Fibroblast of lung (primary cell): ENCODE data around the gene LPP. TPM values are rescaled to one million over a fixed set of nuclear protein-coding genes. Genes with fewer than 3 reads are reported as not detected.

Experiments used
- DNase-seq, 2 donors: peaks; one replicate each; pipeline versions ENCODE4 v3.0.0 to v3.0.0-alpha.2; 2010; ENCODE audit warnings: low read depth in 2 of 2
- H2AFZ ChIP-seq: 2 replicates; pipeline ENCODE4 v1.5.1; 2012; ENCODE audit warnings: low read length, control low read depth, inconsistent platforms
- H3K27ac ChIP-seq: 2 replicates; pipeline ENCODE4 v1.5.1; 2011; ENCODE audit warnings: low read length, control low read depth; ENCODE audit not compliant: insufficient read depth
- H3K27me3 ChIP-seq: 2 replicates; pipeline ENCODE4 v1.5.1; 2011; ENCODE audit warnings: mild to moderate bottlenecking, low read length; ENCODE audit not compliant: control insufficient read depth, insufficient read depth
- H3K36me3 ChIP-seq: 2 replicates; pipeline ENCODE4 v1.5.1; 2011; ENCODE audit warnings: low read length; ENCODE audit not compliant: control insufficient read depth, insufficient read depth
- H3K4me1 ChIP-seq: 2 replicates; pipeline ENCODE4 v1.5.1; 2011; ENCODE audit warnings: low read length; ENCODE audit not compliant: control insufficient read depth, insufficient read depth; ENCODE audit errors: extremely low read depth
- H3K4me2 ChIP-seq: 2 replicates; pipeline ENCODE4 v1.5.1; 2011; ENCODE audit warnings: low read length, control low read depth; ENCODE audit not compliant: insufficient read depth; ENCODE audit errors: extremely low read depth
- H3K4me3 ChIP-seq, 4 experiments: fragments of 200-600 bp in 1 of 4; sonication (generic) in 1 of 4; replicated peaks in 1 of 4; 2 replicates each; pipeline ENCODE4 v1.5.1; 2011 to 2016; ENCODE audit warnings: low read length in 4 of 4, low read depth in 3 of 4, mild to moderate bottlenecking in 3 of 4, control low read depth in 2 of 4, inconsistent platforms in 1 of 4, mixed read lengths in 1 of 4; ENCODE audit not compliant: insufficient read depth in 1 of 4; ENCODE audit errors: control extremely low read depth in 1 of 4
- H3K79me2 ChIP-seq: 2 replicates; pipeline ENCODE4 v1.5.1; 2012; ENCODE audit warnings: mild to moderate bottlenecking, low read length, inconsistent platforms; ENCODE audit not compliant: control insufficient read depth, insufficient read depth
- H3K9ac ChIP-seq: 2 replicates; pipeline ENCODE4 v1.5.1; 2011; ENCODE audit warnings: mild to moderate bottlenecking, low read length, control low read depth; ENCODE audit not compliant: insufficient read depth
- H3K9me3 ChIP-seq: 2 replicates; pipeline ENCODE4 v1.5.1; 2012; ENCODE audit warnings: low read depth, low read length; ENCODE audit not compliant: control insufficient read depth, insufficient read depth
- H4K20me1 ChIP-seq: 2 replicates; pipeline ENCODE4 v1.5.1; 2011; ENCODE audit warnings: low read length; ENCODE audit not compliant: control insufficient read depth, insufficient read depth; ENCODE audit errors: extremely low read depth
- CTCF ChIP-seq, 2 donors: IDR thresholded peaks in 1 of 2; conservative IDR thresholded peaks in 1 of 2; 1 replicate in 1 of 2; 2 replicates in 1 of 2; pipeline ENCODE4 v1.5.1; 2011 to 2012; ENCODE audit warnings: low read length in 2 of 2, control low read depth in 1 of 2, inconsistent platforms in 1 of 2, low read depth in 1 of 2, mild to moderate bottlenecking in 1 of 2
- EZH2 ChIP-seq: IDR thresholded peaks from 2 replicates; pipeline ENCODE4 v1.5.1; 2012; ENCODE audit warnings: low read length, control low read depth, mild to moderate bottlenecking; ENCODE audit errors: missing control alignments
- polyA plus RNA-seq, 2 donors: library from polyadenylated mRNA; depleted of rRNA in 1 of 2; stranded (reverse) in 1 of 2; unstranded in 1 of 2; fragments of >200 nt; gene quantifications; 2 replicates each; pipeline ENCODE4 v1.2.1, GENCODE V29; 2011 to 2012; ENCODE audit warnings: missing spikeins in 1 of 2
- total RNA-seq: library from RNA; depleted of rRNA; stranded (reverse); fragments of >200 nt; gene quantifications from 2 replicates; pipeline ENCODE4 v1.2.1, GENCODE V29; 2014

LPP gene
- total and polyA plus RNA-seq, 2 donors (not counting 1 experiment from before 2014, with no cell fraction given) = 69.0 to 124 TPM

GRCh38 chr3:188255190-188255589 lies 101.2 kb downstream of the LPP start:
- Histone ChIP-seq H3K36me3 (no peaks in the 10 kb centered on the region), H3K27me3 (no peaks in the 10 kb centered on the region), H2AFZ (no peak overlapping the region), H3K9ac (no peak overlapping the region), H4K20me1 (no peaks in the 10 kb centered on the region), H3K27ac (no peak overlapping the region), H3K4me1 (no peaks in the 10 kb centered on the region), H3K9me3 (no peaks in the 10 kb centered on the region), H3K4me2 (no peak overlapping the region), H3K79me2 (peaks cover 38% of the 10 kb centered on the region), H3K4me3 (no peak overlapping the region)
- no peak for TF ChIP-seq CTCF (conservative IDR thresholded peaks at IDR 0.05 in 1 of 2, IDR thresholded peaks at IDR 0.05 in 1 of 2; ENCODE audit: low read depth in 1 of 2, low read length in 2 of 2)
- no peak for DNase-seq

GRCh38 chr3:188256758-188257157 lies 102.8 kb downstream of the LPP start:
- Histone ChIP-seq H3K27me3 (no peaks in the 10 kb centered on the region), H3K9me3 (no peaks in the 10 kb centered on the region), H3K27ac (no peak overlapping the region), H3K79me2 (peaks cover 42% of the 10 kb centered on the region), H2AFZ (no peak overlapping the region), H3K4me1 (no peaks in the 10 kb centered on the region), H3K36me3 (no peaks in the 10 kb centered on the region), H4K20me1 (no peaks in the 10 kb centered on the region), H3K9ac (no peak overlapping the region), H3K4me2 (no peak overlapping the region), H3K4me3 (no peak overlapping the region)
- no peak for DNase-seq
- no peak for TF ChIP-seq CTCF (conservative IDR thresholded peaks at IDR 0.05 in 1 of 2, IDR thresholded peaks at IDR 0.05 in 1 of 2; ENCODE audit: low read depth in 1 of 2, low read length in 2 of 2)
- TF ChIP-seq EZH2 = no peak

GRCh38 chr3:188257384-188258026 lies 103.5 kb downstream of the LPP start:
- no peaks in the 10 kb centered on the region for H3K36me3 ChIP-seq
- H3K9ac ChIP-seq = no peak overlapping the region
- no peaks in the 10 kb centered on the region for H4K20me1 ChIP-seq
- no peak overlapping the region for H2AFZ ChIP-seq
- H3K27ac ChIP-seq = no peak overlapping the region
- H3K4me1 ChIP-seq = no peaks in the 10 kb centered on the region
- H3K4me3 ChIP-seq = no peak overlapping the region
- peaks cover 44% of the 10 kb centered on the region for H3K79me2 ChIP-seq
- no peaks in the 10 kb centered on the region for H3K27me3 ChIP-seq
- DNase-seq = no peak
- no peak for TF ChIP-seq EZH2
- no peak for TF ChIP-seq CTCF (conservative IDR thresholded peaks at IDR 0.05 in 1 of 2, IDR thresholded peaks at IDR 0.05 in 1 of 2; ENCODE audit: low read depth in 1 of 2, low read length in 2 of 2)
- no peak overlapping the region for H3K4me2 ChIP-seq
- no peaks in the 10 kb centered on the region for H3K9me3 ChIP-seq
